ES-I3 (cell line): ENCODE results near the gene TXNRD2.
"Not testable (repeated sequence)": the region's sequence is repeated elsewhere in the genome, so short reads cannot be mapped to it uniquely, and the experiment has no call there.

Source experiments
- H3K36me3 ChIP-seq: 2 replicates; pipeline ENCODE4 v1.6.1; 2013; ENCODE audit warnings: mild to moderate bottlenecking, low read length, control low read depth, moderate library complexity; ENCODE audit not compliant: insufficient read depth
- H3K4me1 ChIP-seq: 2 replicates; pipeline ENCODE4 v1.6.1; 2013; ENCODE audit warnings: mild to moderate bottlenecking, control low read depth, low read length; ENCODE audit not compliant: insufficient read depth
- H3K9ac ChIP-seq: 2 replicates; pipeline ENCODE4 v1.6.1; 2013; ENCODE audit warnings: low read depth, mild to moderate bottlenecking, low read length, moderate library complexity
- H3K9me3 ChIP-seq: 2 replicates; pipeline ENCODE4 v1.6.1; 2013; ENCODE audit warnings: mild to moderate bottlenecking, low read length, moderate library complexity; ENCODE audit not compliant: control insufficient read depth, insufficient read depth

Gene TXNRD2

DNA sequence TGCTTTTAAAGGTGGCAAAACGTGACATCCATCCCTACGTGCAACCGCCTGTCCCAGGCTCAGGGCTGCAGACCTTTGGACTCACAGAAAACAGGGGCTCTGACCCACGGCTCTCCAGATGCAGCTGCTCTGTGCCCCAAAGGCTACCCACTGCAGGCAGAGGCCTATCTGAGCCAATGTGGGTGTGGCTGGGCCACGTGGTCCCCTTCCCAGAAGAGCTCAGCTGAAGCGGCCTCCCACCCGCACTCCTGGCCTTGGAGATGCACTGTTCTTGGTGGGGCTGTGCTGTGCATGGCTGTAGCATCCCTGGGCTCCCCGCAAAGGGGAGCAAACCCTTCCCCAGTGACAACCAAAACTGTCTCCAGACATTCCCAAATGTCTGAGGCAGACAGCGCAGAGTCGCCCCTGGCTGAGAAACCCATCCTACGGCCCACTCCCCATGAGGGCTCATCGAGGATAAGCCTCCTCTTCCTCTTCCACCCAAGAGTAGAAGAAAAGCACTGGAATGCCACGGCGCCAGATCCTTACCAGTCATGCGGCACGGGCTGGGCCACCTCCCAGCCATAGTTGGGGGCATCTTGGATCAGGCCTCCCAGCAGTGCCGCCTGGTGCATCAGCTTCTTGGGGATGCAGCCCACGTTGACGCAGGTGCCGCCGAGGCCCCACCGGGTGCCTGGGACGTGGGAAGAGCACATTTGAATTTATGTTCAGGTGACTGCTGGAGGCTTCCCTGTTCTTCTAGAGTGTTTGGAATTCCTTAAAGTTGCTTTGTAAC, 23.1 kb downstream of the TXNRD2 start:
- no peak overlapping the region for H3K9ac ChIP-seq
- H3K9me3 ChIP-seq = no peaks in the 10 kb centered on the region
- H3K4me1 ChIP-seq = no peaks in the 10 kb centered on the region
- no peaks in the 10 kb centered on the region for H3K36me3 ChIP-seq

DNA sequence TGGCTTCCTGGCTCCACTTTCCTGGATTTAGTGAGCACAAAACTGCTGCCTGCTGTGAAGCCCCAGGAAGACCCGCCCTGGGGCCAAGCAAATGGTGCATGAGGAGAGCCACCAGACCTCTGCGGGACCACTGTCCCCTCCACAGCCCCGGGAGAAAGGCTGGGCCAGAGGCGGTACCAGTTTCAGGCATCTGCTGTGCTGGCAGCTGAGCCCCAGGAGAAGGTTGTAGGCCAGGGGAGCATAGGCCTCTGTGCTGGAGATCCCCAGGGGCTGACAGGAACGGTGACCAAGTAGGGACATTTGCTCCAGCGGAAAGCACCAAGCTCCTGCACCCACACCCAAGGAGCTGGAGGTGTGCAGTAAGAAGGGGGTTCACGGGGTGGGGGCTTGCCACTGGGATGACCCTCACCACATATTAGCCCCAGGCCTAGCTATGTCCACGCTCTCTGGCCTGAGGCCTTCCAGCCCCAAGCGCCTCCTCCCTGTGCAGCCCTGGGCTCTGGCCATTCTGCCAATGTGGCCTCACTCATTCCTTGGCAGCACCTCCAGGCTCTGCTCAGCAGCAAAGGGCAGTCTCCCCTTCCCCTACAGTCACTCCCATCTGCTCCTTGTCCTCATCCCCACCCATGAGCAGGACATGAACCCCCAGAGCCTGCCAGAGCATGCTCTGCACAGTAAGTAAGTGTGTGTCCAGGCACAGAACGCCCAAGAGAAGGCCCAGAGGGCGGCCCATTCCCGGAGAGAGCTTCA, 24.1 kb downstream of the TXNRD2 start:
- H3K4me1 ChIP-seq = no peaks in the 10 kb centered on the region
- H3K9ac ChIP-seq = no peak overlapping the region
- no peaks in the 10 kb centered on the region for H3K36me3 ChIP-seq
- H3K9me3 ChIP-seq = no peaks in the 10 kb centered on the region

DNA sequence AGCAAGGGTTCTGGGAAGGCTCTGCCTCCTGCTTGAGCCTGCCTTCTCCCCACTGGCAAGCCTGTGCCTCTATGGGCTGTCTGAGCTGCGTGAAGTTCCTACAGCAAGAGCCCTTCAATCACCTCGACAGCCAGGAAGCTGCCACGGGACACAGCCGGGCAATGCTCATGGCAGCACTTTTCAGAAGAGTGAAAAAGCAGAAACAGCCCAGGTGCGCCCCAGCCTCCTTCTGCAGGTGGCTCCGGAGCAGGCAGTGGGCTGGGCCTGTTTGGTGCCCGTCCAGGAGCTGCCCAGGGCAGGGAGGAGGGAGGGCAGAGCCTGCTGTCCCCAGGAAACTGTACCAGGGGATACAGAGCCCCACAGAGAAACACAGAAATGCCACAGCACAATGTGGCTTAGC, 24.7 kb downstream of the TXNRD2 start:
- Histone ChIP-seq H3K4me1 (no peaks in the 10 kb centered on the region), H3K36me3 (no peaks in the 10 kb centered on the region), H3K9ac (no peak overlapping the region), H3K9me3 (no peaks in the 10 kb centered on the region)

DNA sequence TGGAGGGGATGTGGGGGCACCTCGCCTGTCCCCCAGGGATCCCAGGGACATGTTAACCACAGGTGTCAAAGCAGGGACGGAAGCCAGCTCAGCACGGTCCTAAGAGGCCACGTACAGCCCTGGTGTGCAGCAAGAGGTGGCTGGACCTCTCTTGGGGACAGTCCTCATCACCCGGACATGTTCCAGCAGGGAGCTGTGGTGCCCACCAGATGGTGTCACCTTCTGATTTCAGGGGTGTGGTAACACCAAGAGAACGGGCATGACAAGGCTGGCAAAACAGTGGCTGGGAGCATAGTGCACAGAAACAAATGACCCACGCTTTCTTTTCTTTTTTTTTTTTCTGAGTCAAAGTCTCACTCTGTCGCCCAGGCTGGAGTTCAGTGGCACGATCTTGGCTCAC, 25.6 kb downstream of the TXNRD2 start:
- Histone ChIP-seq H3K9me3 (no peaks in the 10 kb centered on the region), H3K4me1 (no peaks in the 10 kb centered on the region), H3K36me3 (no peaks in the 10 kb centered on the region), H3K9ac (no peak overlapping the region)

DNA sequence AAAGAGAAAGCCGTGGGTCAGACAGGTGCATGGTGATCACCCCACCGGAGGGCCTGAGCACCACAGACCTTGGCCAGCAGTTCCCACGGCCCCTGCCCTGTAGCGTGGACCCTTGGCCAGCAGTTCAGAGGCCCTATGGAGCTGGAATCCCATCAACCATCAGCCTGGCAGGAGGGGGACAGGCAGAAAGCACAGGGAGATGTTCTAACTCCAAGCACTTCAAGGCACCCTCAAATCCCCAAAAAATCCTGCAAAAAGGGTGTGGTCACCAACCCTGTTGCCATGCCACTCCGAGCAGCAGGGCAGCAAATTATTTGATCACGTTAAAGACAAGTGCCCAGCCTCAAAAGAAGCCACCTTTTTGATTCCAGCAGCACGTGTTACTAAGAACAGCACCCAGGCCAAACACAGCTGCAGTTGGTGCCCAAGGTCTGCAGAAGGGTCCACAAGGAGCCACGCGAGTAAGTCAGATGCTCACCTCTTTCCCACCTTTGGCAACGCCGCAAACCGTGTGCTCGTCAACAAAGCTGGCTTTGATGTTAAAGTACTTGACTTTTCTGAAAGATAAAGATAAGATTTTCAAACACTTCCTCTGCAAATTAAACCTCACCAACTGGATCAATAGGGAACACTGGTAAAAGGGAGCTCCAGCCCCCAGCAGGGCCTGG, 26.2 kb downstream of the TXNRD2 start:
- no peaks in the 10 kb centered on the region for H3K9me3 ChIP-seq
- no peaks in the 10 kb centered on the region for H3K4me1 ChIP-seq
- no peak overlapping the region for H3K9ac ChIP-seq
- H3K36me3 ChIP-seq = no peaks in the 10 kb centered on the region

DNA sequence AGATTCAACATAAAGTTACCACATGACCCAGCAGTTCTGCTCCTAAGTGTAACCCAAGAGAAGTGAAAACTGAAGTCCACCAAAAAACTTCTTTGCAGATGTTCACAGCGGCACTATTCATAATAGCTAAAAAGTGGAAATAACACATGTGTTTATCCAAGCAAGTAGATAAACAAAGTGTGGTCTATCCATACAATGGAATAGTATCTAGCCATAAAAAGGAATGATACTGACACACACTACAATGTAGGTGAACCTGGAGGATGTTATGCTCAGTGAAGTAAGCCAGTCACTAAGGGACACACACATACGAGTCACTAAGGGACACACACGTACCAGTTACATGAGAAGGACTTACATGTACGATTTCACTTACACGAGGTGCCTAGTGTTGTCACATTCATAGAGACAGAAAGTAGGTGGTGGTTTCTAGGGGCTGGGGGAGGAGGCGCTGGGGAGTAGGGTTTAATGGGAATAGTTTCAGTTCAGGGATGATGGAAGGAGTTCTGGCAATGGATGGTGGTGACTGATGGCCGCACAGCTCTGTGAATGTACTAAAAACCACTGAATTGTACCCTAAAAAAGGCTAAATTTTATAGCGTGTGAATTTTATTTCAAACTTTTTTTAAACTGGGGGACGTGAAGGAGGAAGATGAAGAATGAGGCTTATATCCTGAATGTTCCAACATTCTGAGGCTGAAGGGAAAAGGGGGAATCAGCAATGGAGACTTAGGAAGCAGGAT, 27.2 kb downstream of the TXNRD2 start:
- Histone ChIP-seq H3K4me1 (no peaks in the 10 kb centered on the region; the same call in 1 of the 2 replicates), H3K36me3 (no peaks in the 10 kb centered on the region), H3K9me3 (no peaks in the 10 kb centered on the region), H3K9ac (no peak overlapping the region)

DNA sequence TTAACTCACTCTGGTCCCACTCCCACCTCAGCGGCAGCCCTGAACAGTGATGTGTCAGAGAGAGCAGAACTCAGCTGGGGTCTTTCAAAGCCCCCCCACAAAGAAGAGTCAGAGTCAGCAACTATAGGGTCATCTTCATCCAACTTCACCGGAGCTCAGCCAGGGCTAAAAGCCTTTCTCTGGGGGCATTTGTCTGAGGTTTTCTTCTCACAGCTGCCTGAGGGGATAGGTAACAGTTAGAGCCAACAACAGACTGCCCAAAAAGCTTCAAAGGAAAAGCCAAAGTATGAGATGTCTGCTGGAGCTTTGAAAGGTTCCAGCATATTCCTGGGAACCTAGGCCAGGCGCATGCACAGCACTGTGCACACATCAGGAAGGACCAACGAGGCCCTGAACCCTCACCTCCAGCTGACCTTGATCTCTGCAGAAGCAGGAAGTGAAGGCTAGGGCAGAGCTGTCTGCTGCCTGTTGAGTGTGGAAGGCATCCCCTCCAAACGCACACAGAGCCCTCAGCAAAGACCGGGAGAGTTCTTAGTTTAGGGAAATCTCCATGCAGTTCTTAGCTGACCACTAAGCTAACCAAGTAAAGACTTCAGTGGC, 28.2 kb downstream of the TXNRD2 start:
- Histone ChIP-seq H3K4me1 (no peaks in the 10 kb centered on the region; the same call in 1 of the 2 replicates), H3K9ac (no peak overlapping the region), H3K36me3 (no peaks in the 10 kb centered on the region), H3K9me3 (no peaks in the 10 kb centered on the region)

DNA sequence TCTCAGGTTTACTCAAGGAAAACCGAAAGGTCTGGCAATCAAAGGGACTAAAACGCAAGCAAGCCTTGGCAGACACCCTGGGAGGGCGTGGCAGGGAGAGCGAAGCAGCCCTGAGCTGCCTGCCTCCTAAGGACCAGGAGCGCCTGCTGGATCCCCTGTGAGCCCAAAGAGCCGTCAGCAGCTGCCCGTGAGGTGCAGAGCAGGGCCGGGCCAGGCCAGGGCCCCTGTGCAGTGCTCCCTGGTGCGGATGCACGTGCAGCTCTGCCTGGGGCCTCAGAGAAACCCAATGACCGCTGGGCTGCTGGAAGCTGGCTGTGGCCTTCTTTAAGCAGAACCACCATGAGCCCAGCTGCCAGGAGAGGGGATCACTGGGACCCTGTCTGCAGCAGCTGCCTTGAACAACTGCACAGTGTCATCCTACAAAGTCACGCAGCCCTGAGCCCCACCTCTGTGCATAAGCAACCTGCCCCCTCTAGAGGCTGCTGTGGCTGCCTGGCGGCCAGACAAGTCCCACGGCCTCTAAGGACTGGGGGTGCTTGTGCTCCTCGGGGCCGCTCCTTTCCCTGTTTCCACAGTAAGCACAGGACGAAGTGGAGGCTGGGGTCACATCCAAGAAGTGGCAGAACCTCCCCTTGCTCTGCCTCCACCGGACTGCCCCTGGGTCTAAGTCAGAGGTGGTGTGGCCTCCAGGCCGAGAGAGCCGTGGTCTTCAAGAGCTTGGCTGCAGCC, 29.2 kb downstream of the TXNRD2 start:
- no peaks in the 10 kb centered on the region; the same call in 1 of the 2 replicates for H3K4me1 ChIP-seq
- no peaks in the 10 kb centered on the region for H3K36me3 ChIP-seq
- no peaks in the 10 kb centered on the region for H3K9me3 ChIP-seq
- no peak overlapping the region for H3K9ac ChIP-seq

DNA sequence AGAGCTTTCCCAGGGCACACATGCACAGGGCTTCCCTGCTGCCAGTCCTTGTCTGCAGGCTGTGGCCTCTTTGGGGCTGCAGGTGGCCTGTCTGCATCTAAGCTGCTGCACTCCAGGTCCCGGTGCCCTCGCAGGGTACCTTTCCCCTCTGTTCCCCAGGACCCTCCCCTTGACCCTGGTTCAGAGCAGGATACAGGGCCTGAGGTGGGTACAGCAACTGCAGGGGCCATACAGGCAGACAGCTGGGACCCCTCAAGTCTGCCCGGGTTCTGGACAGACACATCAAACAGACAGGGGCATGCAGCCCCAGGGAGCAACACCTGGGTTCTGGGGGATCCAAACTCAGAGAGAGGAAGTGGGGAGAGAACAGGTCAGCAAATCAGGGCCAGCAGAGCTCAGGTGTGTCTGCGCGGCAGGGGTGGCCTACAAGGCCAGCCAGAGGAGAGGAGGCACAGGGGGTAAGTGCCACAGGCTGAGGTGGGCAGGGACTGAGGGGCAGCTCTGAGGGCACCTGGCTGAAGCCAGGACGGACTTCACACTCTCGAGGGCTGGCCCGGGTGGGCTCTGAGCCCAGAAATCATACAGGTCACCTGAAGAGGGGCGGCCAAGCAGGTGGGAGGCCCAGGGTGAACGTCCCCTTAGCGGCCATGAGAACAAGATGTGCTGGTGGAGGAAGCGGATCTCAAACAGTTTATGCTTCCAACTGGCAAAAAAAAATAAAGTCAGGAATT, 29.9 kb downstream of the TXNRD2 start:
- Histone ChIP-seq H3K9ac (no peak overlapping the region), H3K9me3 (no peaks in the 10 kb centered on the region), H3K36me3 (no peaks in the 10 kb centered on the region), H3K4me1 (no peaks in the 10 kb centered on the region; the same call in 1 of the 2 replicates)

DNA sequence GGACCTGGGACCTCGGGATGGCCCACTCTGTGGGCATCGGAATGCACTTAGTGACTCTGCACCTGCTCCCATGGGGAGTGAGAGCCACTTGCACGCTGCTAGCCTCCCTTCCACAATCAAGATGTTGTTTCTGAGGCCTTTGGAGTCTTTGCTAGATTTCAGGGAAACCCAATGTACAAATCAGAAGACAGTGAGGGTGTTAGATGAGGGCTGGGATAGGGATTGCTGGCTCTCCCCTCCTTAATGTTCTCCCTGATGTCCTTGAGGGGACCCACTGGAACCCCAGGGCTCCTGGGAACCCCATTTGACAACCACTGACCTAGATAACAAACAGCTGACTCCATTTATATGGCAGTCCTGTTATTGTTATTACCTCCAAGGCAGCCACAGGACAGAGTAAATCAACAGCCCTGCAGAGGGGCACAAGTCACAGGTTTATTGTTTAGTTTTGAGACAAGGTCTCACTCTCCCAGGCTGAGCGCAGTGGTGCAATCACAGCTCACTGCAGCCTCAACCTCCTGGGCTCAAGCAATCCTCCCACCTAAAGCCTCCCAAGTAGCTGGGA, 31.4 kb downstream of the TXNRD2 start:
- no peak overlapping the region for H3K9ac ChIP-seq
- no peaks in the 10 kb centered on the region for H3K9me3 ChIP-seq
- H3K4me1 ChIP-seq = no peaks in the 10 kb centered on the region; the same call in 1 of the 2 replicates
- no peaks in the 10 kb centered on the region for H3K36me3 ChIP-seq

DNA sequence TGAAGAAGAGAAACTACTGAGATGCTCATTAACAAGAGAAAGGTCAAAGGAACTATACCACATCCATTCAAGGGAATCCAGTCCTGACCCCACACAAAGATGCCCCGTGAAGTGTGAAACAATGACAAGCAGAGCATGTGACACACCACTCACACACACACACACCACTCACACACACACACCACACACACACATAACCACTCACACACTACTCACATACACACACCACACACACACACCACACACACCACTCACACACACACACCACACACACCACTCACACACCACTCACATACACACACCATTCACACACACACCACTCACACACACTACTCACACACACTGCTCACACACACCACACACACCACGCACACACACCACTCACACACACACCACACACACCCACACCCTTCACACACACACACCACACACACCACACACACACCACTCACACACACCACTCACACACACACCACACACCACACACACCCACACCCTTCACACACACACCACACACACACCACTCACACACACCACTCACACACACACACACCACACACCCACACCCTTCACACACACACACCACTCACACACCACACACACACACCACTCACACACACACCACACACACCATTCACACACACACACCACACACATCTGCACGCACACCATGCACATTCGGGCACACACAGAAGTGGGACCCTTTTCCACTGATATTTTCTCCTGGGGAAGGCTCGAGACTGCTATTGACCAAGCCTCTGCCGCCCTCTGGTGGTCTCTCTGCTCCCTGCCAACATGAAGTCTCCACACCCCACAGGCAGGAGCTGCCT, 32.1 kb downstream of the TXNRD2 start:
- Histone ChIP-seq H3K36me3 (no peaks in the 10 kb centered on the region), H3K9me3 (no peaks in the 10 kb centered on the region), H3K4me1 (no peaks in the 10 kb centered on the region; the same call in 1 of the 2 replicates), H3K9ac (no peak overlapping the region)

DNA sequence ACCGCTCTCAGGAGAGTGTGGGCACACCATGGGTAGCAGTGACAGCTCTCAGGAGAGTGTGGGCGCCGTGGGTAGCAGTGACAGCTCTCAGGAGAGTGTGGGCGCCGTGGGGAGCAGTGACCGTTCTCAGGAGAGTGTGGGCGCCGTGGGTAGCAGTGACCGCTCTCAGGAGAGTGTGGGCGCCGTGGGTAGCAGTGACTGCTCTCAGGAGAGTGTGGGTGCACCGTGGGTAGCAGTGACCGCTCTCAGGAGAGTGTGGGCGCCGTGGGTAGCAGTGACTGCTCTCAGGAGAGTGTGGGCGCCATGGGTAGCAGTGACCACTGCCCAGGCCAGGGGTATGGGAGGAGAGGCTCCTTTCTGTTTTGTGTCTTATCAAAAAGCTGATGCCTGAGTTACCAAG, 33.7 kb downstream of the TXNRD2 start:
- not testable (repeated sequence) for H3K36me3 ChIP-seq, H3K4me1 ChIP-seq, H3K9me3 ChIP-seq, H3K9ac ChIP-seq
